DOHH2 (cell line): ENCODE results near the gene ACSL5.

Source experiments
- H3F3A ChIP-seq: fragments of 200-600 bp; sonication (generic), shearing (Covaris generic); 2 replicates; pipeline ENCODE4 v1.6.0; 2016; ENCODE audit warnings: antibody characterized with exemption, mild to moderate bottlenecking; ENCODE audit not compliant: control insufficient read depth, insufficient read depth
- H3K27ac ChIP-seq: fragments of 200-600 bp; sonication (generic); 2 replicates; pipeline ENCODE4 v1.5.1; 2014; ENCODE audit warnings: low read depth, mild to moderate bottlenecking, low read length, moderate library complexity
- H3K27me3 ChIP-seq: fragments of 200-600 bp; sonication (generic); 2 replicates; pipeline ENCODE4 v1.6.1; 2014; ENCODE audit warnings: mild to moderate bottlenecking, low read length, mixed read lengths; ENCODE audit not compliant: control insufficient read depth
- H3K36me3 ChIP-seq: fragments of 200-600 bp; sonication (generic); 2 replicates; pipeline ENCODE4 v1.6.1; 2014; ENCODE audit warnings: mild to moderate bottlenecking, low read length, moderate library complexity, mixed read lengths; ENCODE audit not compliant: control insufficient read depth
- H3K4me1 ChIP-seq: fragments of 200-600 bp; sonication (generic); 2 replicates; pipeline ENCODE4 v1.6.1; 2014; ENCODE audit warnings: mild to moderate bottlenecking, low read length, mixed read lengths; ENCODE audit not compliant: control insufficient read depth
- H3K4me2 ChIP-seq: fragments of 200-600 bp; sonication (generic); 2 replicates; pipeline ENCODE4 v1.6.0; 2014; ENCODE audit warnings: mild to moderate bottlenecking, low read length, moderate library complexity
- H3K4me3 ChIP-seq: fragments of 200-600 bp; sonication (generic); 2 replicates; pipeline ENCODE4 v1.5.1; 2014; ENCODE audit warnings: mild to moderate bottlenecking, low read length, mixed read lengths
- H3K79me2 ChIP-seq: fragments of 200-600 bp; sonication (generic); 2 replicates; pipeline ENCODE4 v1.6.1; 2014; ENCODE audit warnings: mild to moderate bottlenecking, low read length, mixed read lengths; ENCODE audit not compliant: control insufficient read depth
- H3K9me2 ChIP-seq: fragments of 200-600 bp; sonication (generic); replicated peaks from 2 replicates; pipeline ENCODE4 v1.6.1; 2014; ENCODE audit warnings: mild to moderate bottlenecking, low read length, mixed read lengths; ENCODE audit not compliant: control insufficient read depth
- H3K9me3 ChIP-seq: fragments of 200-600 bp; sonication (generic); 2 replicates; pipeline ENCODE4 v1.6.1; 2014; ENCODE audit warnings: antibody characterized with exemption, low read length, mixed read lengths; ENCODE audit not compliant: control insufficient read depth, insufficient read depth
- H4K20me1 ChIP-seq: fragments of 200-600 bp; sonication (generic); 2 replicates; pipeline ENCODE4 v1.6.0; 2014; ENCODE audit warnings: low read depth, mild to moderate bottlenecking, antibody characterized with exemption, low read length, moderate library complexity; ENCODE audit not compliant: control insufficient read depth, insufficient read depth
- CTCF ChIP-seq: fragments of 200-600 bp; sonication (generic); IDR thresholded peaks from one replicate; pipeline ENCODE4 v1.5.1; 2014; ENCODE audit warnings: antibody characterized with exemption, mild to moderate bottlenecking, low read depth, low read length; ENCODE audit not compliant: poor library complexity, severe bottlenecking
- EZH2phosphoT487 ChIP-seq: fragments of 200-600 bp; sonication (generic); IDR thresholded peaks from 2 replicates; pipeline ENCODE4 v1.6.1; 2017; ENCODE audit warnings: borderline replicate concordance, mild to moderate bottlenecking, antibody characterized with exemption, low read length, moderate library complexity, mixed read lengths

ACSL5 gene

DNA sequence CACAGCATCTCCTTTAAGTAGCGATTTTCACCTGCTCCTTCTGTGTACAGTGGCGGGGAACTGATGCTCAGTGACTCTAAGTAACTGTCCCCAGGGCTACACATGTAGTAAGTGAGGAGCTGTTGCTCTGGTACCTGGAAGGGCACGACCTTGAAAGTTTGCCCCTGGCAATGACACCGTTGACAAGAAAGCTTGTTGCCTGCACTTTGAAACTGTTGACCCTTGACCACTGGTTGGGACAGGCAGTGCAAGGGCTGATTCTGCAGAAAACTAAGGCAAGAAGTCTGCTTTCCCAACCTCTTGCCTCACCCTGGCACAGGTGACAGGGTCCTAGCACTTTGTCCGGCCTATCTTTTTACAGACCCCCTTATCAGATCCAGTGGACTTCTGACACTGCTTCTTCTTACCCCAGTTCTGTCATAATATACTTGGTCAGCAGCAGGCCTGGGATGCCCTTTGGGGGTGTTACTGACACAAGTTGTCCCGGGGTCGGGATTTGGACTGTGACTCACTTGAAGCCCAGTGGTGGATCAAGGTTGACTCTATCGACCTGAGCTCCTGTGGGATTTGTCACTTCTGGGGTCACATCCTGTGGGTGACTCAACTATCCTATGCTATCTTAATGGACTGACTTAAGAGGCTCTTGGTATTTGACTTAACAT, 5.8 kb downstream of the ACSL5 start:
- no peak for TF ChIP-seq CTCF
- TF ChIP-seq EZH2phosphoT487: no peak
- Histone ChIP-seq H3K79me2 (peaks cover 32% of the 10 kb centered on the region), H3K36me3 (peaks cover 5% of the 10 kb centered on the region; the same call in 1 of the 2 replicates), H3K9me2 (no peaks in the 10 kb centered on the region), H3K4me3 (no peak overlapping the region), H3K9me3 (no peaks in the 10 kb centered on the region), H3K27ac (no peak overlapping the region), H3F3A (no peaks in the 10 kb centered on the region), H3K4me2 (no peak overlapping the region), H4K20me1 (no peaks in the 10 kb centered on the region), H3K27me3 (no peaks in the 10 kb centered on the region), H3K4me1 (peaks cover 22% of the 10 kb centered on the region)

DNA sequence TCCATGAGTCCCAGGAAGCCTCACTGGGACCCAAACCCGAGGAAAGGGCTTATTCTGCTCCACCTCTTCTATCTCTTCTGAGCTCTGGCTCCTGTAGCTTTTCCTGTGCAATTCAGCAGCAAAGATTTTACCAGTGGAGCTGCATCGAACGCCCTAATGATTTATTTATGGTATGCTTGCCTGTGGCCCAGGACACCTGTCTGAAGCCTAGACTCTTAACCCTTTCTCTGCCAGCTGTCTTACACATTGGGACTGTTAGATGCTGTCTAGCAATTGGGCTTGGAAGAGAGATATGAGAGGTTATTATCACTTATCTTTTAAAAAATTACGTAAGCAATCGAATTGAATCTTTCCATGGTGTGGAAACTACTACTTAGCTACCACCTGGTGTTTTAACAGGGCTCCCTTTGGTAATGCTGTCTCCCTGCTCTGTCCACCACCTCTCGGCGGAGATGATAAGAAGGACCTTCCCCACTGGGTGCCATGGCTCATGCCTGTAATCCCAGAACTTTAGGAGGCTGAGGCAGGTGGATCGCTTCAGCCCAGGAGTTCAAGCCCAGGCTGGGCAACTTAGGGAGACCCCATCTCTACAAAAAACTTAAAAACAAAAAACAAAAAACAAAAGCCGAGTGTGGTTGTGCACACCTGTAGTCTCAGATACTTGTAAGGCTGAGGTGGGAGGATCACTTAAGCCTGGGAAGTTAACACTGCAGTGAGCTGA, 8.8 kb downstream of the ACSL5 start:
- Histone ChIP-seq H3K4me1 (no peaks in the 10 kb centered on the region), H3K79me2 (peaks cover 25% of the 10 kb centered on the region), H3K4me2 (no peak overlapping the region)

GRCh38 chr10:112383325-112383724, 9.4 kb downstream of the ACSL5 start:
- H3K36me3 ChIP-seq: peaks cover 5% of the 10 kb centered on the region; the same call in 1 of the 2 replicates
- H3K4me1 ChIP-seq: no peaks in the 10 kb centered on the region
- TF ChIP-seq EZH2phosphoT487 (no peak), CTCF (no peak)
- no peaks in the 10 kb centered on the region for H3F3A ChIP-seq
- H3K79me2 ChIP-seq: peaks cover 24% of the 10 kb centered on the region
- H3K4me2 ChIP-seq: no peak overlapping the region
- no peaks in the 10 kb centered on the region for H3K9me3 ChIP-seq
- no peak overlapping the region for H3K4me3 ChIP-seq
- H4K20me1 ChIP-seq: no peaks in the 10 kb centered on the region
- H3K27me3 ChIP-seq: no peaks in the 10 kb centered on the region
- H3K9me2 ChIP-seq: no peaks in the 10 kb centered on the region
- no peak overlapping the region for H3K27ac ChIP-seq

More for the DNA sequence above, 8.8 kb downstream of the ACSL5 start:
- Histone ChIP-seq H3K9me2 (no peaks in the 10 kb centered on the region), H3K27ac (no peak overlapping the region), H3F3A (no peaks in the 10 kb centered on the region), H4K20me1 (no peaks in the 10 kb centered on the region), H3K27me3 (no peaks in the 10 kb centered on the region), H3K9me3 (no peaks in the 10 kb centered on the region), H3K4me3 (no peak overlapping the region), H3K36me3 (peaks cover 5% of the 10 kb centered on the region; the same call in 1 of the 2 replicates)
- TF ChIP-seq CTCF (no peak), EZH2phosphoT487 (no peak)
